Panc1 (cell line): ENCODE measurements around the gene NR1I3. TPM values are rescaled to one million over a fixed set of nuclear protein-coding genes. Genes with fewer than 3 reads are reported as not detected.
A peak's percentile ranks its signal among the peaks of the same experiment; 100 is the strongest.

Source experiments
- ATAC-seq: fragments of 200-7000 bp; cut with Tn5 transposase; 2 replicates; pipeline ENCODE4 v1.9.1; 2020; ENCODE audit warnings: mild to moderate bottlenecking, moderate library complexity
- BruUV-seq: library from RNA; stranded (reverse); fragments of 400-500 nt; replicated peaks from 2 replicates; lab custom pipeline; 2021; lab: Mats Ljungman, UMichigan
- CTCF ChIA-PET: fragments of 300-600 bp; sonication (Branson Sonifier 250); formaldehyde crosslinking; loops from one replicate; lab custom pipeline; 2022; ENCODE audit warnings: antibody characterized with exemption; lab: Charles Lee
- POLR2A ChIA-PET: fragments of 300-600 bp; sonication (Branson Sonifier 250); formaldehyde crosslinking; loops from one replicate; lab custom pipeline; 2022; ENCODE audit warnings: antibody characterized with exemption; lab: Charles Lee
- DNase-seq: peaks from one replicate; pipeline ENCODE4 v3.0.0-alpha.2; 2010; ENCODE audit warnings: low read depth, low spot score
- H3K27ac ChIP-seq: 2 replicates; pipeline ENCODE4 v1.5.1; 2011; ENCODE audit warnings: mild to moderate bottlenecking, low read length, inconsistent platforms
- H3K27me3 ChIP-seq: fragments of 200-500 bp; sonication (Bioruptor generic); 2 replicates; pipeline ENCODE4 v1.6.0; 2014; ENCODE audit warnings: low read length, inconsistent platforms; ENCODE audit not compliant: control insufficient read depth, insufficient read depth
- H3K36me3 ChIP-seq: fragments of 200-500 bp; sonication (Bioruptor generic); 2 replicates; pipeline ENCODE4 v1.5.1; 2014; ENCODE audit warnings: inconsistent platforms, mild to moderate bottlenecking, low read length, moderate library complexity; ENCODE audit not compliant: control insufficient read depth, insufficient read depth
- H3K4me1 ChIP-seq: 2 replicates; pipeline ENCODE4 v1.5.1; 2011; ENCODE audit warnings: inconsistent platforms, mild to moderate bottlenecking, low read length, moderate library complexity; ENCODE audit not compliant: control insufficient read depth, insufficient read depth
- H3K4me3 ChIP-seq, 2 experiments: 2 replicates each; pipeline ENCODE4 v1.5.1; 2011 to 2012; ENCODE audit warnings: low read depth in 2 of 2, low read length in 2 of 2, mild to moderate bottlenecking in 2 of 2, inconsistent platforms in 1 of 2, moderate library complexity in 1 of 2
- H3K9me3 ChIP-seq: fragments of 200-500 bp; sonication (Bioruptor generic); 2 replicates; pipeline ENCODE4 v1.5.1; 2014; ENCODE audit warnings: low read depth, mild to moderate bottlenecking, inconsistent platforms, low read length, moderate library complexity; ENCODE audit not compliant: control insufficient read depth, insufficient read depth
- CTCF ChIP-seq: fragments of 450-650 bp; IDR thresholded peaks from 2 replicates; pipeline ENCODE4 v1.5.1; 2017; ENCODE audit warnings: mild to moderate bottlenecking
- POLR2AphosphoS5 ChIP-seq: IDR thresholded peaks from 2 replicates; pipeline ENCODE4 v1.6.1; 2012; ENCODE audit warnings: mild to moderate bottlenecking, low read depth, low read length, moderate library complexity
- REST ChIP-seq, 2 experiments: IDR thresholded peaks; 2 replicates each; pipeline ENCODE4 v1.6.1; 2011 to 2012; ENCODE audit warnings: low read depth in 2 of 2, control low read depth in 1 of 2, low read length in 1 of 2, mild to moderate bottlenecking in 1 of 2, moderate library complexity in 1 of 2; ENCODE audit not compliant: insufficient read depth in 1 of 2
- SIN3A ChIP-seq: IDR thresholded peaks from 2 replicates; pipeline ENCODE4 v1.6.1; 2012; ENCODE audit warnings: low read depth, mild to moderate bottlenecking, low read length, moderate library complexity, borderline replicate concordance; ENCODE audit not compliant: insufficient read depth
- TCF7L2 ChIP-seq: IDR thresholded peaks from 2 replicates; pipeline ENCODE4 v1.6.1; 2011; ENCODE audit warnings: mild to moderate bottlenecking, low read depth, low read length, inconsistent platforms
- in situ Hi-C: cut with HindIII; loops from 2 replicates; pipeline ENCODE4 v1.10.0; 2016; ENCODE audit warnings: low sequenced_read_pairs, low pct_unique_long_range_greater_than_20kb
- intact Hi-C: fragments of 100-400 bp; cut with micrococcal nuclease; formaldehyde crosslinking; loops from one replicate; pipeline ENCODE4 v1.10.0; 2022; ENCODE audit not compliant: unreplicated experiment
- total RNA-seq: library from RNA; stranded (reverse); gene quantifications from one replicate; pipeline ENCODE4 v1.2.1, GENCODE V29; 2021; ENCODE audit not compliant: unreplicated experiment

The NR1I3 gene
- total RNA-seq, 1 experiment from 2014 or later, result not detected

GRCh38 chr1:161226759-161227158 lies 11.2 kb downstream of the NR1I3 start:
- POLR2A ChIA-PET, result no interaction called here
- DNase-seq (no peak), ATAC-seq (no peak)
- peak overlapping the region; percentile 90 for H3K27ac ChIP-seq
- H3K9me3 ChIP-seq, result no peaks in the 10 kb centered on the region
- in situ Hi-C loops, result no loop called here
- H3K4me1 ChIP-seq, result peaks cover 19% of the 10 kb centered on the region
- peaks cover 2% of the 10 kb centered on the region; the same call in 1 of the 2 replicates for H3K36me3 ChIP-seq
- BruUV-seq, result no TSS peak
- intact Hi-C loops, result loop anchor here (5.0 kb wide), 2 partner anchors 66 to 146 kb away; no protein-coding TSS in a partner anchor
- CTCF ChIA-PET, result interaction anchor here (0.5 to 2.5 kb wide), 5 partner anchors 12 to 157 kb away, joined by 4 to 30 read pairs (median 5); partner anchors contain the start of gene NR1I3
- TF ChIP-seq CTCF (no peak), TCF7L2 (no peak), SIN3A (no peak), REST (IDR thresholded peaks at IDR 0.05; ENCODE audit: insufficient read depth in 1 of 2, low read depth in 2 of 2, low read length in 1 of 2) (no peak), POLR2AphosphoS5 (no peak)
- H3K4me3 ChIP-seq, result peak overlapping the region; percentile 82 to 86
- no peaks in the 10 kb centered on the region for H3K27me3 ChIP-seq

- ATAC-seq (no peak), DNase-seq (no peak)
- Histone ChIP-seq H3K9me3 (no peaks in the 10 kb centered on the region), H3K36me3 (peaks cover 2% of the 10 kb centered on the region; the same call in 1 of the 2 replicates), H3K27ac (peak overlapping the region; percentile 90), H3K4me3 (peak overlapping the region; percentile 82 to 86), H3K27me3 (no peaks in the 10 kb centered on the region), H3K4me1 (peaks cover 19% of the 10 kb centered on the region)
- TF ChIP-seq REST (IDR thresholded peaks at IDR 0.05; ENCODE audit: insufficient read depth in 1 of 2, low read depth in 2 of 2, low read length in 1 of 2) (no peak), CTCF (no peak), SIN3A (no peak), POLR2AphosphoS5 (no peak), TCF7L2 (no peak)
- no TSS peak for BruUV-seq
- ChIA-PET POLR2A (interaction anchor here (0.7 to 1.0 kb wide), 2 partner anchors 17 to 65 kb away, joined by 3 to 5 read pairs; no protein-coding TSS in a partner anchor), CTCF (interaction anchor here (0.7 to 2.5 kb wide), 6 partner anchors 12 to 156 kb away, joined by 5 to 30 read pairs (median 10); partner anchors contain the start of gene NR1I3)
- in situ Hi-C loops, result no loop called here
- intact Hi-C loops, result loop anchor here (5.0 kb wide), 2 partner anchors 66 to 146 kb away; no protein-coding TSS in a partner anchor
These were observed 11.7 kb downstream of the NR1I3 start for GRCh38 chr1:161226320-161226711.
